ENCODE results near the gene CPXM1. TPM values are rescaled to one million over a fixed set of nuclear protein-coding genes. Genes with fewer than 3 reads are reported as not detected.
A peak's percentile ranks its signal among the peaks of the same experiment; 100 is the strongest.

Gene CPXM1
- total and polyA plus RNA-seq, 9 of the 15 experiments (the other 6 are each of a cell fraction or from before 2014, with no cell fraction given) = 0.04 to 1.1 (median 0.37) TPM; not detected in 2

DNA sequence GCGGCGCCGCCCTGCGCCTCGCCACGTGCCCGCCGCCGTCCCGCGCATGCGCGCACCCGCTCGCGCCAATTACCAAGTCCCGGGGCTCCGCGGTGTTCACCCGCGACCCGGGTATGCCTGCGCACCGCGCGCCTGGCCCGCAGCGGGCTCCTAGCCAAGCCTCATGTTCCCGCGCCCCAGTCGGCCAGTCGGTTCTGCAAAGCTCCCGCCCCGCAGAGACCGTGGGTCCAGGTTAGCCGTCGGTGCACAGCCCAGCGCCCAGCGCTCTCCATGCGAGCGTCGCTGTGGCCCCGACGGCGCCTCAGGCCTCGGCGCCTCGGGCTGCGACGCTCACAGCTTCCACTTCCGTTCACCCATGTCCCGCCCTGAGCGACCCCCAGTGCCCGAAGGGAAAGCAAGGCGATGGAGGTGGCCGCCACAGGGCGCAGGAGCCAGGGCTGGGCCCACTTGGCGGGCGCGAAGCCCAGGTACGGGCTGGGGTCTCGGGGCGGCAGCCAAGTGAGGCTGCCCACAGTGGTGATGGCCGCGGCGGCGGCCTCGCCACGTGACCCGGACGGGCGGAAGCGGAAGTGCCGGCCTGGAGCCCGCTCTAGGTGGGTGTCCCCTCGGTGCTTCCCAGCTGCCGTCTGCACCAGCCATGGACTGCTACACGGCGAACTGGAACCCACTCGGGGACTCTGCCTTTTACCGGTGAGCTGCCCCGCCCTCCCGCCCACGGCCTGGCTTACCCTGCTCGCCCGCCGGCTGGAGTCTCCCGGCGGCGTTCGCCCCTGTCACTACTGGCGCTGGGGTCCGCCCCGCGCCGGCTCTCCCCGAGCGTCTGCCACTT is 39.9 kb upstream of the CPXM1 start, which contains the start of the genes PCED1A and VPS16 (continued):
- TF ChIP-seq, protein P1, sequence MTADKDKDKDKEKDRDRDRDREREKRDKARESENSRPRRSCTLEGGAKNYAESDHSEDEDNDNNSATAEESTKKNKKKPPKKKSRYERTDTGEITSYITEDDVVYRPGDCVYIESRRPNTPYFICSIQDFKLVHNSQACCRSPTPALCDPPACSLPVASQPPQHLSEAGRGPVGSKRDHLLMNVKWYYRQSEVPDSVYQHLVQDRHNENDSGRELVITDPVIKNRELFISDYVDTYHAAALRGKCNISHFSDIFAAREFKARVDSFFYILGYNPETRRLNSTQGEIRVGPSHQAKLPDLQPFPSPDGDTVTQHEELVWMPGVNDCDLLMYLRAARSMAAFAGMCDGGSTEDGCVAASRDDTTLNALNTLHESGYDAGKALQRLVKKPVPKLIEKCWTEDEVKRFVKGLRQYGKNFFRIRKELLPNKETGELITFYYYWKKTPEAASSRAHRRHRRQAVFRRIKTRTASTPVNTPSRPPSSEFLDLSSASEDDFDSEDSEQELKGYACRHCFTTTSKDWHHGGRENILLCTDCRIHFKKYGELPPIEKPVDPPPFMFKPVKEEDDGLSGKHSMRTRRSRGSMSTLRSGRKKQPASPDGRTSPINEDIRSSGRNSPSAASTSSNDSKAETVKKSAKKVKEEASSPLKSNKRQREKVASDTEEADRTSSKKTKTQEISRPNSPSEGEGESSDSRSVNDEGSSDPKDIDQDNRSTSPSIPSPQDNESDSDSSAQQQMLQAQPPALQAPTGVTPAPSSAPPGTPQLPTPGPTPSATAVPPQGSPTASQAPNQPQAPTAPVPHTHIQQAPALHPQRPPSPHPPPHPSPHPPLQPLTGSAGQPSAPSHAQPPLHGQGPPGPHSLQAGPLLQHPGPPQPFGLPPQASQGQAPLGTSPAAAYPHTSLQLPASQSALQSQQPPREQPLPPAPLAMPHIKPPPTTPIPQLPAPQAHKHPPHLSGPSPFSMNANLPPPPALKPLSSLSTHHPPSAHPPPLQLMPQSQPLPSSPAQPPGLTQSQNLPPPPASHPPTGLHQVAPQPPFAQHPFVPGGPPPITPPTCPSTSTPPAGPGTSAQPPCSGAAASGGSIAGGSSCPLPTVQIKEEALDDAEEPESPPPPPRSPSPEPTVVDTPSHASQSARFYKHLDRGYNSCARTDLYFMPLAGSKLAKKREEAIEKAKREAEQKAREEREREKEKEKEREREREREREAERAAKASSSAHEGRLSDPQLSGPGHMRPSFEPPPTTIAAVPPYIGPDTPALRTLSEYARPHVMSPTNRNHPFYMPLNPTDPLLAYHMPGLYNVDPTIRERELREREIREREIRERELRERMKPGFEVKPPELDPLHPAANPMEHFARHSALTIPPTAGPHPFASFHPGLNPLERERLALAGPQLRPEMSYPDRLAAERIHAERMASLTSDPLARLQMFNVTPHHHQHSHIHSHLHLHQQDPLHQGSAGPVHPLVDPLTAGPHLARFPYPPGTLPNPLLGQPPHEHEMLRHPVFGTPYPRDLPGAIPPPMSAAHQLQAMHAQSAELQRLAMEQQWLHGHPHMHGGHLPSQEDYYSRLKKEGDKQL (CRISPR knock-in tag; IDR thresholded peaks at IDR 0.05; ENCODE audit: borderline replicate concordance) = no peak
- no peak for TF ChIP-seq ZNF24 (IDR thresholded peaks at IDR 0.05)
- TF ChIP-seq ZFP30 (CRISPR knock-in tag; IDR thresholded peaks at IDR 0.05; ENCODE audit: borderline replicate concordance) = no peak
- TF ChIP-seq, protein P2, sequence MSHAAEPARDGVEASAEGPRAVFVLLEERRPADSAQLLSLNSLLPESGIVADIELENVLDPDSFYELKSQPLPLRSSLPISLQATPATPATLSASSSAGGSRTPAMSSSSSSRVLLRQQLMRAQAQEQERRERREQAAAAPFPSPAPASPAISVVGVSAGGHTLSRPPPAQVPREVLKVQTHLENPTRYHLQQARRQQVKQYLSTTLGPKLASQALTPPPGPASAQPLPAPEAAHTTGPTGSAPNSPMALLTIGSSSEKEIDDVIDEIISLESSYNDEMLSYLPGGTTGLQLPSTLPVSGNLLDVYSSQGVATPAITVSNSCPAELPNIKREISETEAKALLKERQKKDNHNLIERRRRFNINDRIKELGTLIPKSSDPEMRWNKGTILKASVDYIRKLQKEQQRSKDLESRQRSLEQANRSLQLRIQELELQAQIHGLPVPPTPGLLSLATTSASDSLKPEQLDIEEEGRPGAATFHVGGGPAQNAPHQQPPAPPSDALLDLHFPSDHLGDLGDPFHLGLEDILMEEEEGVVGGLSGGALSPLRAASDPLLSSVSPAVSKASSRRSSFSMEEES (CRISPR knock-in tag; IDR thresholded peaks at IDR 0.05) = peak; percentile 88
- TF ChIP-seq ZNF445 (CRISPR knock-in tag; IDR thresholded peaks at IDR 0.05; ENCODE audit: low read depth) = no peak
- TF ChIP-seq, protein P3, sequence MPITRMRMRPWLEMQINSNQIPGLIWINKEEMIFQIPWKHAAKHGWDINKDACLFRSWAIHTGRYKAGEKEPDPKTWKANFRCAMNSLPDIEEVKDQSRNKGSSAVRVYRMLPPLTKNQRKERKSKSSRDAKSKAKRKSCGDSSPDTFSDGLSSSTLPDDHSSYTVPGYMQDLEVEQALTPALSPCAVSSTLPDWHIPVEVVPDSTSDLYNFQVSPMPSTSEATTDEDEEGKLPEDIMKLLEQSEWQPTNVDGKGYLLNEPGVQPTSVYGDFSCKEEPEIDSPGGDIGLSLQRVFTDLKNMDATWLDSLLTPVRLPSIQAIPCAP (CRISPR knock-in tag; IDR thresholded peaks at IDR 0.05; ENCODE audit: borderline replicate concordance) = no peak
- TF ChIP-seq, protein P4, sequence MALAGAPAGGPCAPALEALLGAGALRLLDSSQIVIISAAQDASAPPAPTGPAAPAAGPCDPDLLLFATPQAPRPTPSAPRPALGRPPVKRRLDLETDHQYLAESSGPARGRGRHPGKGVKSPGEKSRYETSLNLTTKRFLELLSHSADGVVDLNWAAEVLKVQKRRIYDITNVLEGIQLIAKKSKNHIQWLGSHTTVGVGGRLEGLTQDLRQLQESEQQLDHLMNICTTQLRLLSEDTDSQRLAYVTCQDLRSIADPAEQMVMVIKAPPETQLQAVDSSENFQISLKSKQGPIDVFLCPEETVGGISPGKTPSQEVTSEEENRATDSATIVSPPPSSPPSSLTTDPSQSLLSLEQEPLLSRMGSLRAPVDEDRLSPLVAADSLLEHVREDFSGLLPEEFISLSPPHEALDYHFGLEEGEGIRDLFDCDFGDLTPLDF (CRISPR knock-in tag; IDR thresholded peaks at IDR 0.05) = no peak
- TF ChIP-seq ZNF239 (CRISPR knock-in tag; IDR thresholded peaks at IDR 0.05) = no peak
- TF ChIP-seq ZNF165 (CRISPR knock-in tag; IDR thresholded peaks at IDR 0.05; ENCODE audit: borderline replicate concordance) = no peak
- TF ChIP-seq, protein P5, sequence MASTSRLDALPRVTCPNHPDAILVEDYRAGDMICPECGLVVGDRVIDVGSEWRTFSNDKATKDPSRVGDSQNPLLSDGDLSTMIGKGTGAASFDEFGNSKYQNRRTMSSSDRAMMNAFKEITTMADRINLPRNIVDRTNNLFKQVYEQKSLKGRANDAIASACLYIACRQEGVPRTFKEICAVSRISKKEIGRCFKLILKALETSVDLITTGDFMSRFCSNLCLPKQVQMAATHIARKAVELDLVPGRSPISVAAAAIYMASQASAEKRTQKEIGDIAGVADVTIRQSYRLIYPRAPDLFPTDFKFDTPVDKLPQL (IDR thresholded peaks at IDR 0.05; ENCODE audit: extremely low read depth, insufficient read length) = no peak
- no peak for TF ChIP-seq RBM34 (IDR thresholded peaks at IDR 0.05; ENCODE audit: borderline replicate concordance, insufficient read depth, low read length)
- TF ChIP-seq WHSC1 (IDR thresholded peaks at IDR 0.05; ENCODE audit: low read length) = no peak
- no peak for TF ChIP-seq ZNF197 (CRISPR knock-in tag; IDR thresholded peaks at IDR 0.05; ENCODE audit: low read depth)
- TF ChIP-seq MECOM (CRISPR knock-in tag; IDR thresholded peaks at IDR 0.05) = no peak
- TF ChIP-seq TBP (optimal IDR thresholded peaks at IDR 0.05; ENCODE audit: low read depth, low read length) = peak; percentile 30
- TF ChIP-seq RAD51 (IDR thresholded peaks at IDR 0.05; ENCODE audit: borderline replicate concordance, low read depth) = peak; percentile 88
- peak; percentile 85 for TF ChIP-seq PHF20 (IDR thresholded peaks at IDR 0.05; ENCODE audit: partially characterized antibody)
- no peak for TF ChIP-seq PYGO2 (tag; IDR thresholded peaks at IDR 0.05)

Data from K562 (cell line).